Mammary epithelial cell (primary cell): ENCODE results near the gene ANO5.

ENCODE experiments used
- CTCF ChIP-seq, 2 donors: IDR thresholded peaks in 1 of 2; conservative IDR thresholded peaks in 1 of 2; 2 replicates each; pipeline ENCODE4 v1.5.1; 2011 to 2012; ENCODE audit warnings: inconsistent platforms in 2 of 2, low read length in 2 of 2, mild to moderate bottlenecking in 2 of 2, control low read depth in 1 of 2, low read depth in 1 of 2; ENCODE audit not compliant: insufficient read depth in 1 of 2; ENCODE audit errors: extremely low read depth in 1 of 2
- EZH2 ChIP-seq: IDR thresholded peaks from 2 replicates; pipeline ENCODE4 v1.6.1; 2012; ENCODE audit warnings: low read length, inconsistent platforms, borderline replicate concordance

- TF ChIP-seq CTCF (conservative IDR thresholded peaks at IDR 0.05 in 1 of 2, IDR thresholded peaks at IDR 0.05 in 1 of 2; ENCODE audit: extremely low read depth in 1 of 2, insufficient read depth in 1 of 2, low read depth in 1 of 2, low read length in 2 of 2) (no peak), EZH2 (no peak)
These were observed 31.4 kb upstream of the ANO5 start for GRCh38 chr11:22161489-22161888.
